ENCODE measurements around the gene SPEG. TPM values are rescaled to one million over a fixed set of nuclear protein-coding genes. Genes with fewer than 3 reads are reported as not detected.
A peak's percentile ranks its signal among the peaks of the same experiment; 100 is the strongest.

Gene SPEG
- total RNA-seq, 4 donors from 2014 or later, result 6.7 to 10.2 (median 8.1) TPM

DNA sequence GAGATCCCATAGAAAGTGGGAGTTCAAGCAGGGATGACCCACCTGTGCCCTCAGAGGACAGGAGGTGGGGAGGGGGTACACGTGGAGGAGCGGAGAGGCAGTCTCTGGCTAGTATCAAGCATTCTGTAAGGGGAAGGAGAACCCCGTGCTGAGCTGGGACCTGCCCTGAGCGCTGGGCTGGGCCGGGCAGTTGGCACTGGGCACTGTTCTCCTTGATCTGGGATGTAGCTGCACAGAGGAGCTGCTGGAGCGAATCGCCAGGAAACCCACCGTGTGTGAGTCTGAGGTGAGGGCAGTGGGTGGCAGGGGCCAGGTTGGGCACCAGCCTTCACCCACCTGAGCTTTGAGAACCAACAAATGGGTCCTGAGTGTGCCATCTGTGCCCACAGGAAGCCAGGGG is 44.3 kb downstream of the SPEG start:
- DNase-seq (ENCODE audit: low spot score in 2 of 2), result no peak
- Histone ChIP-seq H3K4me1 (peaks cover 0 to 14% (median 2%) of the 10 kb centered on the region in 4 donors), H3K9me3 (no peaks in the 10 kb centered on the region), H3K4me3 (no peak overlapping the region), H3K36me3 (no peaks in the 10 kb centered on the region), H3K27ac (no peak overlapping the region), H3K27me3 (peaks cover 0 to 23% of the 10 kb centered on the region in 2 donors)
- no peak for TF ChIP-seq CTCF (IDR thresholded peaks at IDR 0.05)
- no peak for TF ChIP-seq POLR2A (IDR thresholded peaks at IDR 0.05)
- TF ChIP-seq EP300 (IDR thresholded peaks at IDR 0.05), result no peak
- 75 to 76% methylated on average over 8 of the region's 8 CpGs for WGBS, 2 donors

GRCh38 chr2:219480004-219480403 is 45.4 kb downstream of the SPEG start:
- no peak for DNase-seq (ENCODE audit: low spot score in 2 of 2)
- Histone ChIP-seq H3K36me3 (no peaks in the 10 kb centered on the region), H3K27ac (no peak overlapping the region)

GRCh38 chr2:219482674-219483405 is 48.2 kb downstream of the SPEG start:
- Histone ChIP-seq H3K27me3 (peaks cover 0 to 62% of the 10 kb centered on the region in 2 donors), H3K4me1 (peaks cover 0 to 18% (median 11%) of the 10 kb centered on the region in 4 donors), H3K27ac (no peak overlapping the region), H3K36me3 (no peaks in the 10 kb centered on the region), H3K9me3 (no peaks in the 10 kb centered on the region), H3K4me3 (no peak overlapping the region)
- WGBS, 2 donors, result 78 to 87% methylated on average over 11 to 14 of the region's 17 CpGs
- TF ChIP-seq EP300 (IDR thresholded peaks at IDR 0.05) (no peak), POLR2A (IDR thresholded peaks at IDR 0.05) (no peak), CTCF (IDR thresholded peaks at IDR 0.05) (no peak)
- no peak for DNase-seq (ENCODE audit: low spot score in 2 of 2)

More at GRCh38 chr2:219480004-219480403, 45.4 kb downstream of the SPEG start:
- TF ChIP-seq EP300 (IDR thresholded peaks at IDR 0.05), result no peak
- TF ChIP-seq POLR2A (IDR thresholded peaks at IDR 0.05), result no peak
- no peak for TF ChIP-seq CTCF (IDR thresholded peaks at IDR 0.05)
- H3K4me1 ChIP-seq, result peaks cover 0 to 25% (median 11%) of the 10 kb centered on the region in 4 donors
- H3K27me3 ChIP-seq, result peaks cover 0 to 34% of the 10 kb centered on the region in 2 donors
- H3K9me3 ChIP-seq, result no peaks in the 10 kb centered on the region
- no peak overlapping the region for H3K4me3 ChIP-seq
- 98 to 100% methylated on average over 4 to 7 of the region's 8 CpGs for WGBS, 2 donors

- Histone ChIP-seq H3K4me1 (peaks cover 0 to 18% (median 11%) of the 10 kb centered on the region in 4 donors), H3K27me3 (peaks cover 0 to 71% of the 10 kb centered on the region in 2 donors), H3K9me3 (no peaks in the 10 kb centered on the region), H3K27ac (no peak overlapping the region), H3K36me3 (no peaks in the 10 kb centered on the region), H3K4me3 (peak overlapping the region in 2 of 4 donors; percentile 26 to 29)
- 20 to 26% methylated on average over 14 to 24 of the region's 58 CpGs for WGBS, 2 donors
- TF ChIP-seq EP300 (IDR thresholded peaks at IDR 0.05), result no peak
- TF ChIP-seq POLR2A (IDR thresholded peaks at IDR 0.05), result no peak
- no peak for TF ChIP-seq CTCF (IDR thresholded peaks at IDR 0.05)
- no peak for DNase-seq (ENCODE audit: low spot score in 2 of 2)
Measured at GRCh38 chr2:219483451-219484342, 49.1 kb downstream of the SPEG start.

Data from tibial nerve (tissue), 4 donors.